Stomach (tissue), 4 donors: Measurements from ENCODE around the gene STARD7.

Experiments used
- POLR2A ChIP-seq, 4 donors: fragments of 450-650 bp; IDR thresholded peaks; one replicate each; pipeline ENCODE4 v1.6.1; 2016; ENCODE audit warnings: antibody characterized with exemption in 4 of 4, control low read depth in 2 of 4, mild to moderate bottlenecking in 1 of 4, moderate library complexity in 1 of 4
- POLR2AphosphoS5 ChIP-seq, 3 donors: sonication (generic); formaldehyde crosslinking; IDR thresholded peaks; one replicate each; pipeline ENCODE4 v1.6.1; 2016; ENCODE audit warnings: antibody characterized with exemption in 3 of 3
- TF ChIP-seq, protein P1 (sequence below), 7 experiments: fragments of 450-650 bp in 4 of 7; fragments of 200-600 bp in 3 of 7; sonication (generic) in 3 of 7; IDR thresholded peaks; one replicate each; pipeline ENCODE4 v1.5.1; 2016 to 2019; ENCODE audit warnings: antibody characterized with exemption in 7 of 7, control low read depth in 2 of 7, mild to moderate bottlenecking in 1 of 7

DNA sequence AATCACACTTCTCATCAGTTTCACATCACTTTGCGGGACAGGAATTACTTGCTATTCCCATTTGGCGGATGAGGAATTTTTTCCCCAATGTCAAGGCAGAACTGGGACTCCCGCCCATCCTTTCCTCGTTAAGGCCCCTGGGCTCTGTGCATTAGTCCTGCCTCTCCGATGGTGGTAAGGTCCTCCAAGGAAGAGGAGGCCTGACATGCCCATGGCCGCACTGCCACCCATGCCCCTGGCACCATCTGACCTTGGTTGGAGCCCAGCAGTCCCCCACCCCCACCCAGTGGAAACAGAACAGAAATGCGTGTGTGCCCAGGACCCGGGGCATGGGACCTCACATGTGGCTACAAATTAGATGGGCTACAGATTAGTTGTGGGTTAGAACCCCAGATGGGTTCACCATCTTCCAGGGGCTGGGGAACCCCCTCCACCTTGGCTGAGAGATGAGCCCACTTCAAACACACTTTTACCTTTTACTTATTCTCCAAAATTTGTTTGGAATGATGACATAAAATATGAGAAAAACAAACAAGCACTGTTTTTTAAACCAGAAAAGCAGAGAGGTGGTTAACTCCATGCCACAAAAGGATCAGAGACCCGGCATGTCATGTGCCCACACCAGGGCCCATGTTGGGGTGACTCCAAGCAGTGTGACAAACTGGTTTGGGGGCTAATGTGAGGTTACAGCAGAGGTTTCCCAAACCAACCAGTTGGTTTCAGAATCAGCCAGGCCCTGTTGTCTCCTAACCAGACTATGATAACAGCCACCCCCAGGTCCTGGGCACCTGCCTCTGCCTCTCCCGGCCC is 52.4 kb downstream of the STARD7 start:
- TF ChIP-seq POLR2A (IDR thresholded peaks at IDR 0.05) (no peak), POLR2AphosphoS5 (IDR thresholded peaks at IDR 0.05) (no peak)
- TF ChIP-seq, protein P1, sequence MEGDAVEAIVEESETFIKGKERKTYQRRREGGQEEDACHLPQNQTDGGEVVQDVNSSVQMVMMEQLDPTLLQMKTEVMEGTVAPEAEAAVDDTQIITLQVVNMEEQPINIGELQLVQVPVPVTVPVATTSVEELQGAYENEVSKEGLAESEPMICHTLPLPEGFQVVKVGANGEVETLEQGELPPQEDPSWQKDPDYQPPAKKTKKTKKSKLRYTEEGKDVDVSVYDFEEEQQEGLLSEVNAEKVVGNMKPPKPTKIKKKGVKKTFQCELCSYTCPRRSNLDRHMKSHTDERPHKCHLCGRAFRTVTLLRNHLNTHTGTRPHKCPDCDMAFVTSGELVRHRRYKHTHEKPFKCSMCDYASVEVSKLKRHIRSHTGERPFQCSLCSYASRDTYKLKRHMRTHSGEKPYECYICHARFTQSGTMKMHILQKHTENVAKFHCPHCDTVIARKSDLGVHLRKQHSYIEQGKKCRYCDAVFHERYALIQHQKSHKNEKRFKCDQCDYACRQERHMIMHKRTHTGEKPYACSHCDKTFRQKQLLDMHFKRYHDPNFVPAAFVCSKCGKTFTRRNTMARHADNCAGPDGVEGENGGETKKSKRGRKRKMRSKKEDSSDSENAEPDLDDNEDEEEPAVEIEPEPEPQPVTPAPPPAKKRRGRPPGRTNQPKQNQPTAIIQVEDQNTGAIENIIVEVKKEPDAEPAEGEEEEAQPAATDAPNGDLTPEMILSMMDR (IDR thresholded peaks at IDR 0.05) = no peak
